Measurements from ENCODE around the gene SLC12A7.

DNA sequence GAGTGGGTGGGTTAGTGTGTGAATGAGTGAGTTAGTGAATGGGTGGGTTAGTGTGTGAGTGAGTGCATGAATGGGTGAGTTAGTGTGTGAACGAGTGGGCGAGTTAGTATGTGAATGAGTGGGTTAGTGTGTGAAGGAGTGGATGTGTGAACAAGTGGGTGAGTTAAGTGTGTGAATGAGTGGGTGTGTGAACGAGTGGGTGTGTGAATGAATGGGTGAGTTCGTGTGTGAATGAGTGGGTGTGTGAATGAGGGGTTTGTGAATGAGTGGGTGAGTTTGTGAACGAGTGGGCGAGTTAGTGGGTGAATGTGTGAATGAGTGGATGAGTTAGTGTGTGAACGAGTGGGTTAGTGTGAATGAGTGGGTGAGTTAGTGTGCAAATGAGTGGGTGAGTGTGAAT is 69.2 kb downstream of the SLC12A7 start:
- TF ChIP-seq EZH2 (IDR thresholded peaks at IDR 0.05) (no peak), POLR2AphosphoS5 (IDR thresholded peaks at IDR 0.05; ENCODE audit: borderline replicate concordance, low read depth, low read length) (no peak)

All from SK-N-MC (cell line).